ENCODE results near the gene SLC12A1.

The SLC12A1 gene

GRCh38 chr15:48205981-48206380 is at the start of gene SLC12A1:
TSS of gene SLC12A1 (plus strand) at chr15:48206302. CDS start at chr15:48207720, 1,418 bp downstream.
- no peaks in the 10 kb centered on the region for H3K4me1 ChIP-seq (ENCODE audit: low read depth, poor library complexity, severe bottlenecking)
- no peaks in the 10 kb centered on the region for H3K27me3 ChIP-seq (ENCODE audit: insufficient read depth, low read depth)
- no peak within 1 kb of the TSS for H3K9ac ChIP-seq
- H3K4me3 ChIP-seq (IDR thresholded peaks at IDR 0.05; ENCODE audit: insufficient read depth, low read depth, low read length): no peak within 1 kb of the TSS
- TF ChIP-seq CTCF (conservative IDR thresholded peaks at IDR 0.05; ENCODE audit: low read depth, low read length): no peak
- no peak within 1 kb of the TSS for H3K4me2 ChIP-seq
- H3K79me2 ChIP-seq (ENCODE audit: insufficient read depth, low read depth): no peaks in the 10 kb centered on the region
- no peak within 1 kb of the TSS for H2AFZ ChIP-seq (ENCODE audit: low read depth)
- no peaks in the 10 kb centered on the region for H4K20me1 ChIP-seq (ENCODE audit: insufficient read depth)
- H3K27ac ChIP-seq: no peak within 1 kb of the TSS
- H3K36me3 ChIP-seq (ENCODE audit: insufficient read depth): no peaks in the 10 kb centered on the region

- no peak overlapping the region for H2AFZ ChIP-seq (ENCODE audit: low read depth)
- no peak for TF ChIP-seq CTCF (conservative IDR thresholded peaks at IDR 0.05; ENCODE audit: low read depth, low read length)
- H3K4me3 ChIP-seq (IDR thresholded peaks at IDR 0.05; ENCODE audit: insufficient read depth, low read depth, low read length): no peak overlapping the region
- peaks cover 11% of the 10 kb centered on the region for H3K4me1 ChIP-seq (ENCODE audit: low read depth, poor library complexity, severe bottlenecking)
- no peak overlapping the region for H3K4me2 ChIP-seq
- no peak overlapping the region for H3K9ac ChIP-seq
- H3K36me3 ChIP-seq (ENCODE audit: insufficient read depth): no peaks in the 10 kb centered on the region; the same call in 1 of the 2 replicates
- no peak overlapping the region for H3K27ac ChIP-seq
- no peaks in the 10 kb centered on the region for H4K20me1 ChIP-seq (ENCODE audit: insufficient read depth)
- no peaks in the 10 kb centered on the region for H3K27me3 ChIP-seq (ENCODE audit: insufficient read depth, low read depth)
- H3K79me2 ChIP-seq (ENCODE audit: insufficient read depth, low read depth): peaks cover 20% of the 10 kb centered on the region
Measured at GRCh38 chr15:48168616-48169015, 37.5 kb upstream of the SLC12A1 start.

- no peak for TF ChIP-seq CTCF (conservative IDR thresholded peaks at IDR 0.05; ENCODE audit: low read depth, low read length)
- H2AFZ ChIP-seq (ENCODE audit: low read depth): no peak overlapping the region
- peaks cover 42% of the 10 kb centered on the region for H3K79me2 ChIP-seq (ENCODE audit: insufficient read depth, low read depth)
- peaks cover 16% of the 10 kb centered on the region for H3K4me1 ChIP-seq (ENCODE audit: low read depth, poor library complexity, severe bottlenecking)
- no peaks in the 10 kb centered on the region; the same call in 1 of the 2 replicates for H3K36me3 ChIP-seq (ENCODE audit: insufficient read depth)
- H3K27ac ChIP-seq: no peak overlapping the region
- H3K27me3 ChIP-seq (ENCODE audit: insufficient read depth, low read depth): no peaks in the 10 kb centered on the region
- H3K4me3 ChIP-seq (IDR thresholded peaks at IDR 0.05; ENCODE audit: insufficient read depth, low read depth, low read length): no peak overlapping the region
- no peak overlapping the region for H3K9ac ChIP-seq
- H3K4me2 ChIP-seq: no peak overlapping the region
- H4K20me1 ChIP-seq (ENCODE audit: insufficient read depth): no peaks in the 10 kb centered on the region
Measured at GRCh38 chr15:48170981-48171380, 35.1 kb upstream of the SLC12A1 start.

- H3K9ac ChIP-seq: no peak overlapping the region
- peaks cover 58% of the 10 kb centered on the region for H3K79me2 ChIP-seq (ENCODE audit: insufficient read depth, low read depth)
- peaks cover 31% of the 10 kb centered on the region for H3K4me1 ChIP-seq (ENCODE audit: low read depth, poor library complexity, severe bottlenecking)
- H3K4me2 ChIP-seq: no peak overlapping the region
- H3K27me3 ChIP-seq (ENCODE audit: insufficient read depth, low read depth): no peaks in the 10 kb centered on the region
- no peak overlapping the region for H2AFZ ChIP-seq (ENCODE audit: low read depth)
- no peaks in the 10 kb centered on the region for H4K20me1 ChIP-seq (ENCODE audit: insufficient read depth)
- TF ChIP-seq CTCF (conservative IDR thresholded peaks at IDR 0.05; ENCODE audit: low read depth, low read length): no peak
- no peak overlapping the region for H3K27ac ChIP-seq
- no peak overlapping the region for H3K4me3 ChIP-seq (IDR thresholded peaks at IDR 0.05; ENCODE audit: insufficient read depth, low read depth, low read length)
- H3K36me3 ChIP-seq (ENCODE audit: insufficient read depth): no peaks in the 10 kb centered on the region
Measured at GRCh38 chr15:48175126-48175525, 31.0 kb upstream of the SLC12A1 start.
